HG03103 (cell line): ENCODE results near the gene MAN2A2.
"Not testable (repeated sequence)": the region's sequence is repeated elsewhere in the genome, so short reads cannot be mapped to it uniquely, and the experiment has no call there.

ENCODE experiments used
- ATAC-seq: cut with Tn5 transposase; IDR thresholded peaks from one replicate; pipeline ENCODE4 v1.9.1; 2021; ENCODE audit warnings: low read depth; ENCODE audit not compliant: unreplicated experiment

MAN2A2 gene

DNA sequence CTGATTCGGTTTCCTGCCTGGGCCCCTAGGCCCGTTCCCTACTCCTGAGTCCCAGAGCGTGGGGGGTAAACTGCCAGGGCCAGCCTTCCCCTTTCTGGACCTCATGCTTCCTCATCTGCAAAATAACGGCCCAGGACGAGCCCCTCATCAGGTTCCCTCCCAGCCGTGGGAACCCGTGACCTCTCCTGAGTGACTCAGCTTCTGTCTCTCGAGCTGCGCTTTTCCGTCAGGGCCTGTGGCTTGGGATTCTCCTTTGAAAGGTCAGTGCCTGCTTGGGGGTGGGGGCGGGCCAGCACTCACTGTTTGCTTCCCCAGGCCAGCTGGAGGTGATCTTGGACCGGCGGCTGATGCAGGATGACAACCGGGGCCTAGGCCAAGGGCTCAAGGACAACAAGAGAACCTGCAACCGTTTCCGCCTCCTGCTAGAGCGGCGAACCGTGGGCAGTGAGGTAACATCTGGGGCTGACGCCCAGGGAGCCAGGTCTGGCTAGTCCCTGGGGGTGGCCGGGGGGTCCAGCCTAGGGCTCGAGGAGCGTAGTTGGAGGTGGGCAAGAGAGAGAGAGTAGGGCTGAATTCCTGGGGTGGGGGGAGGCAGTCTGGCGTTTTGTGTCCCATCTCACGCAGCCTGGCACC, 12.8 kb downstream of the MAN2A2 start:
- no peak for ATAC-seq

DNA sequence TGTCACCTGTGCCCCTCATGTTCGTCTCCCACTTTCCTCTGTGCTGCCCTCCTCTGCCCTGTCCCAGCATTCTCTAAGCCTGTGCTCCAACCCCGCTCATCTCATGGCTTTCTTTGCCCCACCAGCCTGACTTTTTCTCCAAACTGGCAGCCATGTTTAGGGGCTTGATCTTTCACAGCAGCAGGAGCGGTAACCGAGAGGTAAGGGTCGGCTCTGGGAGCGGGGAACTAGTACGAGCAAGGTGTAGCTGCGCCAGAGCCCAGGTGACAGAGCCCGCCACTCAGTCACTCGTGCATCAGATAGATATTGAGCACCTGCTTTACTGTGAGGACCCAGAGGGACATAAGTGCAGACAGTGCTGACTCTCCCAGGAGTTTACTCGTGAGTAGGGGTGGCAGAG, 13.4 kb downstream of the MAN2A2 start:
- ATAC-seq: no peak

DNA sequence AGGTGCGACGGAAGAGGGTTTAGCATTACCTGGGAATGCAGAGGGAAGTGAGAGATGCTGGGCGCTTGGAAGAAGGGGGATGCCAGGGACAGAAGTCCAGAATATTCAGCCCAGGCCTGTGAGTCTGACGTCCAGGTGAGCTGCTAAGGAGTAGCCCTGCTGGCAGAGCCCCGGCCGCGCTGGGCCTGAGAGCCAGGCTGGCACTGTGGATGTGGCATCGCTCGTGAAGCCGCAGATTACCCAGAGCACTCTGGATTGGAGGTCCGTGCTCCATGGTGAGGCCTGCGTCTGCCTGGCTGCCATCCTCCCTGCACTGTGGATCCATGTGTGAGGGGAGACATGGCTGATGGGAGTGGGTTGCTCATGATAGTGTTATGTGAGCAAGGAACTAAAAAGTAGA, 14.5 kb downstream of the MAN2A2 start:
- ATAC-seq: no peak

DNA sequence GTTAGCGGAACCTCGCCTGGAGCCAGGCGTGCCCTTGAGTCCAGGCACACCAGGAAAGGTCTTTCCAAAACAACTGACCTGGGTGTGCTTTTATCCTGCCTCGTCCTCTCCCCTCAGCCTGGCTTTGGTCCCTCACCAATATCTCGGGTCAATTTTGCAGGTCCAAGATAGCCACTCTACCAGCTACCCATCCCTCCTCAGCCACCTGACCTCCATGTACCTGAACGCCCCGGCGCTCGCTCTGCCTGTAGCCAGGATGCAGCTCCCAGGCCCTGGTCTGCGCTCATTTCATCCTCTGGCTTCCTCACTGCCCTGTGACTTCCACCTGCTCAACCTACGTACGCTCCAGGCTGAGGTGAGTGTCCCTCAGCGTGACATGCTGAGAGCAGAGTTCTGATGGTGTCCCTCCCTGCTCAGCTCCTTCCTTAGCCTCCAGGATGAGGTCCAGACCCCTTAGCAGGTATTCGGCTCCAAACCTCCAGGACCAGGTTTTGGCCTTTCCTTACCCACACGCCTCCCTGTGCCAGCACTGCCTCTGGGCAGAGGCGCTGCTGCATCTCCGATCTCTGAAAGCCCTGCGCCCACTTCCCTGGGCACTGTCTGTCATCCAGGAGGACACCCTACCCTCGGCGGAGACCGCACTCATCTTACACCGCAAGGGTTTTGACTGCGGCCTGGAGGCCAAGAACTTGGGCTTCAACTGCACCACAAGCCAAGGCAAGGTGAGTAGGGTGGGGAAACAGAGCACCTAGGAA, 15.1 kb downstream of the MAN2A2 start:
- ATAC-seq: no peak

DNA sequence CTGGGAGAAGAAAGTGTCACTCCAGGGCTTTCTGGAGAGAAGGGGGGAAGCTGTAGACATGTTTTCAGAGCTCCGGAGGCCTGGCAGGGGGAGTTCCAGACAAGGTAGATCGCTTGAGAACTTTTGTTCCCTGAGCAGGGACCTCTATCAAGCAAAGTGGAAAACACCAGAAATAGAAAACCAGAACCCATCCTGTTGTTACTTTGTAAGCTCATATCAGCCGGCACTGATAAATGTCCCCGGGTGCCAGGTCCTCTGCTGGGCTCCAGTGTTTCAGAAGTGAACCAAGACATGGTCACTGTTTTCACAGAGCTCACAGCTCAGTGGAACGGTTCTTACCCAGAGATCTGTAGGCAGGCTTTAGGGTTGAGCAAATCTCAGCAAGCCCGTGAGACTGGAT, 15.7 kb downstream of the MAN2A2 start:
- ATAC-seq: no peak

DNA sequence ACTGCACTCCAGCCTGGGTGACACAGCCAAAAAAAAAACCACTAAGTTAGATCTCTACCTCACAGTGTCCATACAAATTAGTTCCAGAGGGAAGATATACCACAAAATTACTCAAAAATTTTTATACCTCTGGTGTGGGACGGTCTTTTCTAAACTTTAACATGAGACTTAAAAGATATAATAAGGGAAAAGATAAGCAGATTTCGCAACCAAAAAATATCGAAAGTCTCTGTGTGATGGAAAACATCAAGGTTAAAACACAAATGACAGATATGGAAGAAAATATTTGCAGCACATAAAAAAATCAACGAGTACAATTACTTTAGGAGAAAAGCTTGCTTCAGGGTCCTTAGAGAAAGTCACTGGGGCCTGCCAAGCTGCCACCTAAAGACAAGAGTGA, 18.8 kb downstream of the MAN2A2 start:
- ATAC-seq: no peak

DNA sequence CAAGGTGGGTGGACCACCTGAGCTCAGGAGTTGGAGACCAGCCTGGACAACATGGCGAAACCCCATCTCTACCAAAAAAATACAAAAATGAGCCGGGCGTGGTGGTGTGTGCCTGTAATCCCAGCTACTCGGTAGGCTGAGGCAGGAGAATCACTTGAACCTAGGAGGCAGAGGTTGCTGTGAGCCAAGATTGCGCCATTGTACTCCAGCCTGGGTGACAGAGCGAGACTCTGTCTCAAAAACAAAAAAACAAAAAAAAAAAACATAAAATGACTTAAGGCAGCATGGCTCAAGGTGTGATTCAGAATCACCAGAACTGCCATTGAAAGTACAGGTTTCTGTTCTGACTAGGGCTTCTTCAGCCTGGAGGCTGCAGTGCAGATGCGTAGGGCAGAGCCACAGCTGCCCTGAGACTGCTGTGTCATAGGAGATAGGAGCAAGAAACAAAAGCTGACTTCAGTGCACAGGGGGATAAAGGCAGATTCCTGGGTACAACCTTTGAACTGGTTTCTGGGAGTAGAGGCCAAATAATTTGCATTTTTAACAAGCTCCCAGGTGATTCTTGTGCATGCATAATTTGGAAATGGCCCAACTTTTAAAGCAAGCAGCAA, 19.7 kb downstream of the MAN2A2 start:
- ATAC-seq: peak; percentile 70

DNA sequence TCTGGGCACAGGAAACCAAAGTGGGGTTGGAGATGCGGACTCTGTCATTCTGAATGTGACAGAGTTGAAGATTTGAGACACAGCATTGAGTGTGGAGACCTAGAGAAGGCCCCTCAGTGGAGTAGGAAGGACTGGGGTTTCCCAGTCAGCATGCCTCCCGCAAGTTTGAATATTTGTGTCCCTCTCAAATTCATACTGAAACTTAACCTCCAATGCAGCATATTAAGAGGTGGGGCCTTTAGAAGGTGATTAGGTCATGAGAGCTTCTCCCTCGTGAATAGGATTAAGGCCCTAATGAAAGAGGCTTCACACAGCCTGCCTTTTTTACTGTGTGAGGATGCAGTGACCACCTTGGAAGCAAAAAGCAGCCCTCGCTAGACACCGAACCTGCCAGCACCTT, 21.3 kb downstream of the MAN2A2 start:
- peak; percentile 61 for ATAC-seq

DNA sequence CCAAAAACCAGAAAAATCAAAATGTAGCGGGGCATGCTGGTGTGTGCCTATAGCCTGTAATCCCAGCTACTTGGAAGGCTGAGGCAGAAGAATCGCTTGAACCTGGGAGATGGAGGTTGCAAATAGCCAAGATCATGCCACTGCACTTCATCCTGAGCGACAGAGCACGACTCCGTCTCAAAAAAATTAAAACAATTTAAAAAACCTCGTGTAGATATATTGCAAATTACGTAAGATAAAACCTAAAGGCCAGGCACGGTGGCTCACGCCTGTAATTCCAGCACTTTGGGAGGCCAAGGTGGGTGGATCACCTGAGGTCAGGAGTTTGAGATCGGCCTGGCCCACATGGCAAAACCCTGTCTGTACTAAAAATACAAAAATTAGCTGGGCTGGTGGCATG, 23.7 kb downstream of the MAN2A2 start:
- ATAC-seq: not testable (repeated sequence)

DNA sequence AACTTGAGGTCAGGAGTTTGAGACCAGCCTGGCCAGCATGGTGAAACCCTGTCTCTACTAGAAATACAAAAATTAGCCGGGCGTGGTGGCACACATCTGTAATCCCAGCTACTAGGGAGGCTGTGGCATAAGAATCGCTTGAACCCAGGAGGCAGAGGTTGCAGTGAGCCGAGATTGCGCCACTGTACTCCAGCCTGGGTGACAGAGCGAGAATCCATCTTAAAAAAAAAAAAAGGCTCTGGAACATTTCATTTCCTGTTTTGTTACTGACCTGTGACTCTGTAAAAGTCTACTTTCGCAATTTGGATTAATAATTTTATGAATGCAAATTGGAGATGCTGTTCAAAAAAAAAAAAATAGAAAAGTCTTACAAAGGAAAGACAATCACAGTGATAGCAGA, 25.0 kb downstream of the MAN2A2 start:
- not testable (repeated sequence) for ATAC-seq

DNA sequence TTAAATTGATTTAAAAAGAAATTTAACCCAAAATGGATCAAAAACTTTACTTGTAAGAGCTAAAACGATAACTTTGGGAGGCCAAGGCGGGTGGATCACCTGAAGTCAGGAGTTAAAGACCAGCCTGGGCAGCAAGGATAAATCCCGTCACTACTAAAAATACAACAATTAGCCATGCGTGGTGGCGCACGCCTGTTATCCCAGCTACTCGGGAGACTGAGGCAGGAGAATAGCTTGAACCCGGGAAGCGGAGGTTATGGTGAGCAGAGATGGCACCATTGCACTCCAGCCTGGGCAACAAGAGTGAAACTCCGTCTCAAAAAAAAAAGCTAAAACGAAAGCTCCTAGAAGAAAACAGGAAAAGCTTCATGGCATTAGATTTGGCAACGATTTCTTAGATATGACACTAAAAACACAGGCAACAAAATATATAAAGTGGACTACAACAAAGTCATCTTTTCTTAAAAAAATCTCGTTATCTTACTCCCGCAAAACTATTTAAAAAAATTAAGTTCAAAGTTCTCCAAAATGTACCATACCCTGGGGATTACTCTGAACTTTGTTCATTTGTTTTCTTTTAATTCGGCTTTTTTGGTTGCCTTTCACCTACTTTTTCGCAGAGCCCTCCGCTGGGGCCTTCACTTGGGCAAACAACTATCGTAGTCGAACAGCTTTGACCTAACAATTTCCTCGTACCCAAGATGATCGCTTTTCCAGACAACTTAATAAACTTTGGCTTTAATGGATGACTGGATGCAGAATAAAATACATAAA, 26.3 kb downstream of the MAN2A2 start:
- no peak for ATAC-seq

DNA sequence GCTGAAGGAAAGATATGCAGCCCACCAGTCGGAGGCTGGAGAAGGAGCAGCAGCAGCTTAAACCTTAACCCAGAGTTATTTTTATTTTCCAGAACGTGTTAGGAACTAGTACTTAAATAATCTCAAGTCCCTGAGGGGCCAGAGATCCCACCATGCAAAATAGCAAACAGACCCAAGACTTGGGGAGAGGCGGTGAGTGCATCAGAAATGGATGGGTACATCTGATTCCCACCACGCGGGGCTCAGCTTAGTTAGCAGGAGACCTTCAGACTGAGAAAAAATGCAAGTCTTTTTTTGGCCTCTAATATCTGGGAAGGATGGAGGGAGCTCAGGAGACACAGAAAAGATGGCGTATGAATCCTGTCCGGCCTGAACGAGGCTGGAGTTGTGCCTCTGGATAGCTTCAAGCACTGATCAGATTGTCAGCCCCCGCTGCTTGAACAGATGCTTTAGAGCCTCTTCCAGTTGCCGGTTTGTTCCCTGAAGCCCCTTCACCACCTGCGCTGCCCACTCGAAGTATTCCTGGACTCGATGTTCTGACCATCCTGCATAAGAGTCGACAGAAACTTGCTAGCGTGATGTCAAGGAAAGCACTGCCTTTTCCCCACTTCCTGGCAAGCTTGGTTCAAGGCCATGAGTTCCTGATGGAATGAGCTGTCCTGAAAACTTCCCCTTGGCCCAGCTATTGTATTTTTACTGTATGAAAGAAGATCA, 27.9 kb downstream of the MAN2A2 start:
- ATAC-seq: no peak

DNA sequence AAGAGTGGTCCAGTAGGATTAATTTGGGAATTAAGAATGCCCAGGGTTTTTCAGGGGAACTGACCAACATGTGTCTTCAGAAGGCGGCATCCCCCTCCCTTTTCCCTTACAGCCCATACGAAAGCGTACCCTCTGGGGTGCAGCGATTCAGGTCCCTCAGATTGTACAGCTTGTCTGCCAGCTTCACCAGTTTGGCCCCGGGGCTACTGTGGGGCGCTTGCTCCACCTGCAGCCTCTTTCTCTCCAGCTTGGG, 28.4 kb downstream of the MAN2A2 start:
- ATAC-seq: no peak

DNA sequence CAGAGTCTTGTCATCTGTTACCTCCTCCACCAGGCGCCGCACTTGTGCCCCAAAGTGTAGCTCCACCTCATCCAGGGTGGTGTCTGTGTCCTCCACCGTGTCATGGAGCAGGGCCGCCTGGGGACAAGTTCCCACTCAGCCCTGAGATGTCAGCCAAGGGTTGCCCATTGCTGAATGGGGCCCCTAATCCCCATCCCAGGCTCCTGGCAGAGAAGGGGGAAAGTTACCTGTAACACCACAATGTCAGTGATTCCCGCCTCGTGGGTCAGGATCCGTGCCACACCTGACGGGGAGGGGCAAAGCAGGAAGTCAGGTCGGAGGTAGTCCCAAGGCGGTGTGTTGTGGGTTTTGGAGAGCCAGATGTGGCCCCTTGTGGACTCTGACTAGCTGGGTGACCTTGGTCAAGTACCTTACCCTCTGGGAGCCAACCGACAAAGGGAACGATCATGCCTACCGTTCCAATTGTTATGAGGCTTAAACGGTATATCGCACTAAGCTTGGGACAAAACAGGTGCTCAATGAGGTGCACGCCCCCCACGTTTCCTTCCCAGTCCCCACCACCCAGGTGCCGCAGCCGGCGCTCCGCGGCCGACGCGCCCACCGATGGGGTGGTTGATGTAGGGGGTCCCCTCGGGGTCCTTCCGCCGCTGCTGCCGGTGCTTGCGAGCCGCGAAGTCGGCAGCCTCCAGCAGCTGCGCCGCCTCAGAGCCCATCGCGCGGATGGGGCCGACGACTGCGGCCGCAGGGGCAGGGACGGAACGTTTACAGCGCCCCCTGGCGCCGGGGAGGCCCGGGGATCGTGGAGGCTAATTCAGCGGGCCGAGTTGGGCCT, 28.9 kb downstream of the MAN2A2 start, which contains the start of gene HDDC3:
TSS of gene HDDC3 (minus strand) at position 722 of the 832 bp plus-strand sequence. CDS start at position 713, 9 bp downstream.
- ATAC-seq: peak; percentile 33

DNA sequence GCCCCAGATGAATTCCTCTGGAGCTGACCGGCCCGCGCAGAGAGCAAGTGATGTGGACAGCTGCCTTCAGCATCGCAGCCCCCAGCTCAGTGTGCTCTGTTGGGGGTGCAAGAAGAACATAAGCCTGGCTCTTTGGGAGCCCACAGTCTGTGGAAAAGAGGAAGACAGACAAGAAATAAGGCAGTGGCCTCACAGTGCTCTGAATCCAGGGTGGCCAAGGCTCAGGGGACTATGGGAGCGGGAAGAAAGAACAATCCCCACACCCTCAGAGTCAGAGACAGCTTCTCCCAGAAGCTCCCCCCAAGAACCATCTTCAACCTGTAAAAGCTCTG, 29.5 kb downstream of the MAN2A2 start:
- no peak for ATAC-seq

DNA sequence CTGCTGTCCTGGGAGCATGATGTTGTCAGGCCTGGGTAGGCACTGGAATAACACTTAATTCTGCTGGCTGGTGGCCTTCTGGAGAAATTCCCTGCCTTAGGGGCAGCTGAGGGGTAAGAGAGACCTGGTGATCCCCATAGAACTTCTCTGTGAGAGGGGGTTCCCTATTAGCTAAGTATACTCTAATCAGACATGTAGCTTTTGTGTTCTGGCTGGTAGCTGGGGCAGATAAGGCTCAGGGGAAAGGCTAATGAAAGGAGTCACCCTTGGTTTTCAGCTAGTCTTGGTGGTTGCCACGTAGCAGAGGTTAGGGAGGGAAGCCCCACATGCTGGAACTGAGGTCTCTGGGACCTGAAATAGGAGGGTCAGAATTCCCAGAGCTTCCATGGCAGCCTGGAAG, 30.2 kb downstream of the MAN2A2 start:
- ATAC-seq: no peak

DNA sequence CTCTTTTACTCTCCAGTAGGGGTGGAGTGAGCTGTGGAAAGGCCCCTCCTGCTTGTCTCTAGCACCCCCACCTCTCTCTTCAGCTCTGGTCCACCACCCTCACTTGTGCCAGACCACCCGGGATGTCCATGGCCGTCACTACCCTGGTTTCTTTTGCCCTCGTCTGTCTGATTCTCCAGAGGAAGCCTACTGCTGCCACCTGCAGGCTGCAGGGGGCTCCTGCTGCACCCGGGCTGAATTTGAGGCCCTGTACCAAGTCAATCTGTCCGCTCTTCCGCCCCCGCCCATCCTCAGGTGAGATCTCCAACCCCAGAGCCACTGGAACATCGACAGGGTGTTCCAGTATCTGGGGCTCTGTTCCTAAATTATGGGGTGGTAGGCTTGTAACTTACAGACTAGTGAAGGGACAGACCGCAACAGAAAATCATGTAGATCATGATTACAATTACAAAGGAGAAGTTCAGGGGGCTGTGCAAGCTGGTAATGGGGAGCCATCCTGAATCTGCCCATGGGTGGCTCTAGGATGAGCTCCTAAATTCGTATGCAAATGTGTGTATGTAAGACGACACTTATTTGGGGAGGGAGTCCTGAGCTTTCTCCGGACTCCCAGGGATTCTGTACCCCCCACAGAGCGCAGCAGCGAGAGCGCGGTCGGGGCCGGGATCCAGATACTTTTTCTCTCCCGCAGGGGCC, 31.3 kb downstream of the MAN2A2 start:
- peak; percentile 34 for ATAC-seq

DNA sequence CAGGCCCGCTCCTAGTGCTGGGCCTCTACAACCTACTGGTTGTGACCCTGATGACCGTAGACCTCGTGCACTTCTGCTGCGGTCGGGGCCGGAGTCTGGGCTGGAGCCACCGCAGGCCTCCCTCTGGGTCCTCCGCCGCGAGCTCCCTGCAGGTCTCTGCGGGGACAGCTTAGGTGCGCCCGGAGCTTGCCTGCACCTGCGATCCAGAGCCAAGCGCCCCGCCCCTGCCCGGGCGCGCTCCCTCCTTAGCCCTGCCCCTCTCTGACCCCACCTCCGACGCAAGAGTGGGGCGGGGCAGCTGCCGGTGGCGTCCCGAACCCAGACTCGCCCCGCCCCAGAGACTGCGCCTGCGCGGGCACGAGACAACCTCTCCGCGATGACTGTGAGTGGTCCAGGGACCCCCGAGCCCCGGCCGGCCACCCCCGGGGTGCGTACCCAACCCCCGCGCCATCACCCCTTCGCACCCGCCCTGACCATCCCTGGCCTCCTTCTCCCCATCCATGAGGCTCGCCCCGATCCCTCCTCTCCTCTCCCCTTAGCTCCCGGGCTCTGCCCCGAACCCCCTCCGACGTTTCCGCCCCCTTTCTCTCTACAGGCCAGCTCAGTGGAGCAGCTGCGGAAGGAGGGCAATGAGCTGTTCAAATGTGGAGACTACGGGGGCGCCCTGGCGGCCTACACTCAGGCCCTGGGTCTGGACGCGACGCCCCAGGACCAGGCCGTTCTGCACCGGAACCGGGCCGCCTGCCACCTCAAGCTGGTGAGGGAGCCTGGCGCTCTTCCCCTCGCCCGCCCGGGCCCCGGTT, 32.0 kb downstream of the MAN2A2 start, which contains the start of gene UNC45A:
TSS of gene UNC45A (plus strand) at position 337 of the 803 bp plus-strand sequence. CDS start at position 377, 40 bp downstream.
- ATAC-seq: peak; percentile 69
